NCI-H748 (cell line): ENCODE data around the gene TXN2.
A peak's percentile ranks its signal among the peaks of the same experiment; 100 is the strongest.

Experiments
- DNase-seq: peaks from one replicate; lab custom pipeline; 2025; ENCODE audit not compliant: unreplicated experiment; lab: John Stamatoyannopoulos, UW

Gene TXN2

DNA sequence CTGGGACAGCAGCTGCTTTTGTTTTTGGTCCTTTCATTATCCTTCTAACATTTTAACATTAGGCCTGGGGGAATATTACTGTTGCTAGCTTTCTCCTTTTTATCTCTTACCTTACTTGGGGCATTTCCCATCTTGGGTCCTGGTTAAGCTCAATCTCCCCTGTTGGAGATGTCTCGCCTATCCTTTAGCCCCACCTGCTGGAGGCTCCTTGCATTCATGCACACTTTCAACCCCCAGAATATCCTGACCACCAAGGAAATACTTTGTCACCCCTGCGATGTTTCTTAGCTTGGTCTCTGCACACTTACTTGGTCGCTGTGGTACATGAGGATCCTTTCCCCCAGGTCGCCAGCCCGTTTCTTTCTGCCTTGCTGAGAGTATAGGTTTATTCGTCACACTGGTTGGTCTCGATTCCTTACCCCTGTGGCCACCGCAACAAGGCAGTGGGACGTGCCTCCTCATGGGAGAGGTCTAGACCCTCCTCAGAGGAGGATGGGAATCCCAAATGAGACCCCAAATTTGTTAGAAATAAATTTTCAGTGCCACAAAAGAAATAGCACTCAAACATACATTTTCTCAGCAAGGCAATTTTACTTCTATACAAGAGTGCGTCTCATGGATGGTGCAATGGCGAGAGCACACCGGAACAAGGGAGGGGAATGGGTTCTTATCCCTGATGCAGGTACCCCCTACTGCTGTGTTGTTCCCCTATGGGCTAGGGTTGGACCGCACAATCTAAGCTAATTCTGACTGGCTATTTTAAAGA, 5.4 kb upstream of the TXN2 start:
- DNase-seq = peak; percentile 31

DNA sequence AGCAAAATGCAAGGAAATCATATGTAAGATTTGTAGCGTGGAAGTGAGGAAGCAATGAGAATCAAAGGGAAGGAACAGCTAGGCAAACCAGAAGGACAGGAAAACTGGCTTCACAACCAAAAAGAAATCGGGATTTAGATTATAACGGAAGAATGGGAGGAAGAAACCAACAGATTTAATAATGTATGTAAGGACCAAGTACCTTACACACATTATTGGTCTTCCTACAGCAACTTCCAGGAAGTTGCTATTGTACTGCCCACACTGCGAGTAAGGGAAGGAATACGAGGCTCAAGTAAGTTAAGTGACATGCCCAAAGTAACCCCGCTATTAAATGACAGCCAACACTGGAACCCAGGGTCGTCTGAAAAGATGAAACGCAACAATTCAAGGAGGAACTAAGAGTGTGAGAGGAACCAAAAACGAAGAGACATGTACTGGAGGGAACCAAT, 473 bp downstream of the TXN2 start:
- no peak for DNase-seq

DNA sequence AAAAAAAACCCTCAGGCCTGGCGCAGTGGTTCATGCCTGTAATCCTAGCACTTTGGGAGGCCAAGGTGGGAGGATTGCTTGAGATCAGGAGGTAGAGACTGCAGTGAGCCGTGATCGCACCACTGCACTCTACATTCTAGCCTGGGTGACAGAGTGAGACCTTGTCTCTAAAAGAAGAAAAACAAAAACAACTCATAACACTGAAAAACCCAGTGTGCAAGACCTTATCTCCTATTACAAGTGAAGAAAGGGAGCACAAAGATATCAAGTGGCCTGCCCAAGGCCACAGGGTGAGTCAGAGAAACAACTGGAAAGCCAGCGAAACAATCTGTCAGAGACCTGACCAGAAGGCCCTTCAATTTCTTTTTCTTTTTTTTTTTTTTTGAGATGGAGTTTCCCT, 2.5 kb downstream of the TXN2 start:
- no peak for DNase-seq

DNA sequence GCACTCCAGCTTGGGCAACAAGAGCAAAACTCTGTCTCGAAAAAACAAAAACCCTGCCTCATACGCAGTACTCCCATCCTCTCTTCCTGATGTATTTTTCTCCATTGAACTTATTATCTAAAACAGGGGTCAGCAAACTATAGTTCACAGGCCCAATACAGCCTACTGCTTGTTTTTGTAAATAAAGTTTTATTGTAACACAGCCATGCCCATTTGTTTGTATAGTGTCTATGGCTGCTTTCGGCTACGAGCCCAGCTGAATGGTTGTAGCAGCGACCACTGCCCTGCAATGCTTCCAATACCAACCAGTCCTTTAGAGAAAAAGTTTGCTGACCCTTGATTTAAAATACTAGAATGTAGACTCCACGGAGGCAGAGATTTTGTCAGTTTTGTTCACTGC, 6.1 kb downstream of the TXN2 start:
- DNase-seq = no peak

DNA sequence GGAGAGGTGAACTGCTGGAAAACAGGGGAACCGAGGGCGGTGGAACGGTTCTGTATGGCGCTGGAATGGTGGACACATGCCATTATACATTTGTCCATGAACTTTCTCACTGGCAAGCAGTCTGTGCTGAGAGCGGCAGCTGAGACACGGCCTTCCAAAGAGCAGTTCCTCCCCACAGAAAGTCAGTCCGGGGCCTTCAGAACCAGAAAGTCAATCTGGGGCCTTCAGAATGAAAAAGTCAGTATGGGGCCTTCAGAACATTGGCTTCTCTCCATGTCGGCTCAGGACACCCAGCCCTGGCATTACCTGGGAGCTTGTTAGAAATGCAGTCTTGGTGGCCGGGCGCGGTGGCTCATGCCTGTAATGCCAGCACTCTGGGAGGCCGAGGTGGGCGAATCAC, 8.8 kb downstream of the TXN2 start:
- no peak for DNase-seq

DNA sequence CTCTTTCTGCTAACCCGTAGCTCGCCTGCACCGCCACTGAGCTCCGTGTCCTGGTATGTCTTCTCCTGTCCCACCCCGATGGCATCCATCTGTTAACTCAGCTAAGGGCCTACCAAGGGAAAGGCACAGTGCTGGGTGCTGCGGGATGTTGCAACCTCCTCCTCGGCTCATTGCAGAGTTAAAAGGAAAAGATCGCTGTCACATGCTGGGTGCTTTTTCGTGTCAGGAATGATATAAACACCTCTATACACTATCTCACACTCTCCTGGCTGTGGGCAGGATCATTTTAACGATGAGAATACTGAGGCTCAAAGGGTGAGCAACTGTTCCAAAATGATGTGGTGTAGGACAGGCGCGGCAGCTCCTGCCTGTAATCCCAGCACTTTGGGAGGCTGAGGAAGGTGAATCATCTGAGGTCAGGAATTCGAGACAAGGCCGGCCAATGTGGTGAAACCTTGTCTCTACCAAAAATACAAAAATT, 10.1 kb downstream of the TXN2 start:
- DNase-seq = no peak

DNA sequence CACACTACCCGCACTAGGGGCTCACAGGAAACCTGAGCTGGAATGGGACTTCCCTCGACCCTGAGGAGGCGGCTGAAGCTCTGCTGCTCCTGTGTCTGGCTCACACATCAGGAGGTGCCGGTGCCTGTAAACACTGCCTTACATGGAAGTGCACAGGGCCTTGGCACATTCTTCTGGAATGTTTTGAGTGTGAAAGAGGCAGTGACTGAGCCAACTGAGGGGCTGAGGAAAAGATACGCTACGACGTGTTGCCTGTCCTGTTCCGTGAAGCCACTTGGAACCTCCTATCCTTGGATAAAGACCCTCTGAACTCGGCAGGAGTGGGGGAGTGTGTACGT, 10.5 kb downstream of the TXN2 start:
- no peak for DNase-seq

DNA sequence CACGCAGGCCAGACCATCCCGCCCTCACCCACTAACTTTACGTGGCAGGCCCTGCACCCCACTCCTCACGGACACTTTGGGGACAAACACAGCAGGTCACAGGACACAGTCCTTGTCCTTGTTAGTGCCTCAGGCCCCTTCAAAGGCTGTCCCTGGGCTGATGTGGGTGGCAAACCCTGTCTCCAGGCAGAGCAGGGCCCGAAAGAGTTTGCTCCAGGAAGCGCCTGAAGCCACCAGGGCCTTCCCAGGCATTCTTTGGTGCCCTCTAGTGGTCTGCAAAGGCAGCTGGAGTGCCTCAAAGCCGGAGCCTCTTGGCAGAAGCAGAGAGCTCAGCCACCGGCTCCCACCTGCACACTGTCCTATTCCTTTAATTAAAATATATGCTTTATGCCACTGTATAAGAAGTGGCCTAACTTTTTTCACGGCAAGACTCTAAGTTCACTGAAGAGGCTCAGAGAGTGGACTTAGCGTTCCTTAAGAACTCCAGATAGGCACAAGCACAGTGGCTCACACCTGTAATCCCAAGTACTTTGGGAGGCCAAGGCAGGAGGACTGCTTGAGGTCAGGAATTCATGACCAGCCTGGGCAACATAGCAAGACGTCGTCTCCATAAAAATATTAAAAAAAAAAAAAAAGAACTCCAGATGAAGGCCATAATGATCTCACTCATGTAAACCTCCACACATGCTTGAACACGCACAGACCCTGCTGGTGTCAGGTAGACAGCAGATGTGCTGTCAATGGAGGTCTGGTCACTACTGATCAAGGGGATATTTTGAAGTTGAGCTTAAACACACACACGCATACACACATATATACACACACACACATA, 11.1 kb downstream of the TXN2 start:
- peak; percentile 65 for DNase-seq

DNA sequence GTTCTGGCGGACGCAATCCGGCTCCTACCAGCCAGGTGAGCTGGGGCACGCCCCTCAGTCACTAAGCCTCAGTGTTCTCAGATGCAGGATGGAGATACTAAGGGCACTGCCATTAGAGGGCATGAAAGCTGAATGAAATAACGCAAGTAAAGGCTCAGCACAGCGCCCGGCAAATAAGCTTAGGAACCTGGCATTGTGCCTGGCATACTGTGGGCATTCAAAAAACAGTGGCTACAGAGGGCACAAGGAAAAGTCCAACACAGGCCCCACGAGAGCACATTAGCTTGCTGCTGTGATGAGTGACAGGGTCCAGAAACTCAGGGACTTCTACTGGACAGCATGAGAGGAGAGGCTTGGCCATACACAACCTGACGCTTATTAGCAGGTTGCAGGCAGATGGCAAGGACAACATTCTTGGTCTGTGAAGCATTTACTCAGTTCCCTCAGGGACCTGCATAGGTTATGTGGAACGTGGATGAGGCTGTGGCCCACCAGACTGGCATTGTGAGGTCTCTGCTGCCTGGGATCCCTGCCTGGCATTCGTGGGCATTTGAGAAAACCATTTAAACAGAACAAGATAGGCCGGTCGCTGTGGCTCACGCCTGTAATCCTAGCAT, 12.2 kb downstream of the TXN2 start:
- no peak for DNase-seq

DNA sequence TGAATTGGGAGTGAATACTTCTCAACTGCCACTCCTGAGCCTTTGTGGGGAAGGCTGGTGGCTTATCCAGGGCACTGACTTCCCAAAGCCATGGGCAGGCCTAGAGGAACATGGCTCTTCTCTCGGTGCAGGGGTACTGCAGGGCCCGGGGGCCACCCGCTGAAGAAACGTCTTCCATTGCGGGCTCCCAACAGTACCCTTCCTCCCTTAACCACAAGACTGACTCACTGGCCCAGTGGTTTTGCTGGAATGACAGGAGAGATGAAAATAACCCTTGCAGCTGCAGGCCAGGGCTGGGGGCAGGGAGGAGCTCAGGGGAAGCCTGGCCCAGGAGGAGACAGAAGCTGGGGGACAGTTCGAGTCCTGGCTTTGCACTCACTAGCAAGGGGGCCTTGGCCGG, 13.5 kb downstream of the TXN2 start:
- no peak for DNase-seq

DNA sequence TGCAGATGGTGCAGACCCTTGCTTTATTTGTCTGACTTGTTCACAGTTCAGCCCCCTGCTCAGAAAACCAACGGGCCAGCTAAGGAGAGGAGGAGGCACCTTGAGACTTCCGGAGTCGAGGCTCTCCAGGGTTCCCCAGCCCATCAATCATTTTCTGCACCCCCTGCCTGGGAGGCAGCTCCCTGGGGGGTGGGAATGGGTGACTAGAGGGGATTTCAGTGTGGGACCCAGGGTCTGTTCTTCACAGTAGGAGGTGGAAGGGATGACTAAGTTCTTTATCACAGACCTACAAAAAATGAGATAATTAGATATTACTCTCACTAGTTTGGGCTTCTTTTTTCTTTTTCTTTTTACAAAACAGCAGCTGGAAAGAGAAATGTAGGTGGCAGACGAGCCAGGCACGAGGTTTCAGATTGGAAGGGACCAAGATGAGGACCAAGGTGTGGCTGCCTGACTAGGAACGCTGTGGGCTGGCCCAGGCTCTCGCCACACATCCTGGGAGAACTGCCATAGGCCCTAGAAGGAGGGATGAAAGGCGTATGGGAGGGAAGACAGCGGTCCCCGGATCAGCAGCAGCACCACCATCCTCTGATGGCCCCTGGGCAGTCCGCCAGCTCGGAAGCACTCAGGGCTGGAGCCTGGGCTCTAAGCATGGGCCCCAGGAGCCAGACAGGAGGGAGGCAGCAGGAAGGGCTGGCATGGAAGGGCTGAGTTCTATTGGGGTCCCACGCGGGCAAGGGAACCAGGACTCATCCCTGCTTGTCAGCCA, 14.2 kb downstream of the TXN2 start:
- DNase-seq = no peak

DNA sequence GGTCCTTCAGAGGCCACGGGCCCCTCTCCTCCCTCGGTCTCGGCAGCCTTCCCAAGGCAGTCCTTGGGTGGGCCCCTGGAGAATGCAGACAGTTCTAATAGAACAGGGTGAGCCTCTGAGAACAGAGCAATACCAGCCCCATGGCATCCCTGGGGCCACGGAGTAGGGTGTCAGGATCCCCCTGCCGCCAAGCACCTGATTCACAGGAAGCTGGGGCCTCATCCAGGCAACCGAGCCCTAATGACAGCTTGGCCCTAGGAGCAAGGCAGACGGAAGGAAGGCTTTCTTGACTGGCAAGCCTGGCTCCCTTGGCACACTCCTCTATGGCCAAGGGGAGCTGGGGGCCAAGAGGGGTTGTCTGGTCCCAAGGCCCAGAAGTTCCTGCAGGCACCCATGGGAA, 15.2 kb downstream of the TXN2 start:
- DNase-seq = no peak

DNA sequence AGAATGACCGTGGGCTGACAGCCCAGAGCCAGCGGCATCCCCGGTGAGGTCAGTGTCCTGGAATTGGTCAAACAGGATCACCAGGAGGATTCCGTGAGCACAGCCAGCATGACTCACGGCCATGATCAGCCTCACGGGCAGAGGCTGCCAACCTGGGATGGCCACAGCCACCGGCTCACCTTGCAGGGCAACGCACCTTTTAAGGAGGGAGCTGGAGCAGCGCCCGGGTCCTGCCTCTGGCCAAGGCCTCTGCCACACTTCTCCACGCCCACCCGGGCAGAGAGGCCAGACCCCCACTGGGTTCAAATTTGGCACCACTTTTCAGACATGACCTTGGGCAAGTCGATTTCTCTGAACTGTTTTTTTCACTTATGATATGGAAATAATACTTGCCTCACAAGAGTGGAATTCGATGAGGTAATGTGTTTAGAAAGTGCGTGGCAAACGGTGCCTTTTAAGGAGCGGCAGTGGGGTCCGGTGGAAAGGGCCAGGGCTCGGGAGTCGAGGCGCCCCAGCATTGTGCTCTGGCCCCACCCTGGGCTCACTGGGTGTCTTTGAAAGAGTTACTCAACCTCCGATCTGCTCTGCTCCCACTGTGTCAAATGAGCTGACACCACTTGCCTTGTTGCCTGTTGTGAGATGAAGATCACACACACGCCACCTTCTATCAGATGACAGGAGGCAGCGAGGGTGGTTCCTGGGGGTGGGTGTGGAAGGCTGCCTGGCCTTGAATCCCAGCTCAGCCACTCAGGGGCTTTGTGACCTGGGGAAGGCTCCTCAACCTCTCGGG, 16.0 kb downstream of the TXN2 start:
- DNase-seq = no peak

DNA sequence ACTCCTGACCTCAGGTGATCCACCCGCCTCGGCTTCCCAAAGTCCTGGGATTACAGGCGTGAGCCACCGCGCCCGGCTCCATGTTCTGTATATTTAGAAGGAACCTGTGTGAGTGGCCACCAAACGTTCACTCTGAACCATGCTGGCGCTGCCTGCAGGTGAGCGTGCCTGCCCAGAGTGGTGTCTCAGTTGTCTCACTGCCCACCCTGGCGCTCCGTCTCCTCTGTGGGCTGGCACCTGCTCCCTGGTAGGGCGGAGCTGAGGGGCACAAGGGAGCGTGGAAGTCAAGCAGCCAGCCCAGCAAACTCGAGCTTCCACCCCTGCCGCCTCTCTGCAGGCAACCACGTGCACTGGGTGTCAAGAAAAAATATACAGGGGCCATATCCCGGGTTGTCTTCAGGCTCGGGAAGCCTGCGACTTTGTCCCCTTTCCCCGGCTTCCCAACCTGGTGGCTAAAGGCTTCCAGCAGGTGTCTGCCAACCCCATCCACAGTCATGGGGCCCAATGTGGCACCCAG, 16.7 kb downstream of the TXN2 start:
- DNase-seq = no peak

DNA sequence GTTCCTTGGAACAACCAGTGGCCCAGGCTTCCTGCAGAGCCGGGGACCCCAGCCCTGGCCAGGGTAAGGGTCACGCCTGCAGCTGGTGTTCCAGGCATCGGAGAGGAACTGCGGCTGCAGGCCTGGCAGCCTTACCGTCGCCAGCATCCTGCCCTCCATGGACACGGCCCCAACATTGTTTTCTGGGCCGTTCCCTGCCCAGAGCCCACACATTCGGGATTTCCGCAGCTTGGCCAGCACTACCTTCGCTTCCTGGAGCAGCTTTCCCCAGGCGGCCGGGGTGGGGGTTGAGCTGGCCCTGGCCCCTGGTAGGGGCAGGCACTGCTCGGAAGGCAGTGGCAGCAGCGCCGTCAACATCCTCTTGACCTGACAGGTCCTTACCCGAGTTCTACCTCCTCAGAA, 17.7 kb downstream of the TXN2 start:
- no peak for DNase-seq

DNA sequence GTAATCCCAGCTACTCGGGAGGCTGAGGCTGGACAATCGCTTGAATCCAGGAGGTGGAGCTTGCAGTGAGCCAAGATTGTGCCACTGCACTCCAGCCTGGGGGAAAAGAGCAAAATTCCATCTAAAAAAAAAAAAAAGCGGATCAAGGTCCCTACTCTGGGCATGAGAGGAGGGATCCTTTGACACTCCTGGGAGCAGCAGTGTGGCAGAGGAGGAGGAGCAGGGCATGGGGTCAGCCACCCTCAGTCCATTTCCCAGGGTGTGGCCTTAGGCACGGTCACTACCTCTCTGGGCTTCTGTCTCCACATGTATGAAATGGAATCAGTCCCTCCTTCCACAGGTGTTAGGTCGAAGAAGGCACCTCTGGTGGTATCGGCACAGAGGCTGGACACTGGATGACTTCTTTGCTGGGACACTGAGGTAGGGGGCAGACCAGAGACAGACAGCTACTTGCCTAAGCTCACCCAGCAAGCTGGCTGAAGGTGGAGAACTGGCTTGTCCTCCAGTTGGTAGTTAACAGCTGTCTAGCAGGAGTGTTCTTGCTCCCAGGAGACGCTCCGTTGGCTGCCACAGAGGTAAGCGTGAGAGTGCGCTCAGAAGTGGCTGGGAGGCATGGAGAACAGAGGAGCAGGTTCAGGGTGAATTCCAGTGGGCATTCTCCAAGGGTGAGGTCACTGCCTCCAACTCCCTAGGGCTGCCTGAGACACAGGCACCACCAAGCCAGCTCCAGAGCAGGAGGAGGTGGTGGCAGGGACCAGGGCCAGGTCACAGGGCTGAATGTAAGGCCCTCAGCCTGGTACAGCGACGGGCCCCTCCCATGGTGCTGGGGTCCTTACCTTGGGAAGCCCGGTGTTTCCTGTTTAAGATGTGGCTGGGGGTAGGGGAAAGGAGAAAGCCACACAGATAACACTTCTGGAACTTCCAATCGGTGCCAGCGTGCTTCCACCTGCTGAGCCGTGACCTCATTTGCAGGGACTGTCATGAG, 19.5 kb downstream of the TXN2 start:
- no peak for DNase-seq

DNA sequence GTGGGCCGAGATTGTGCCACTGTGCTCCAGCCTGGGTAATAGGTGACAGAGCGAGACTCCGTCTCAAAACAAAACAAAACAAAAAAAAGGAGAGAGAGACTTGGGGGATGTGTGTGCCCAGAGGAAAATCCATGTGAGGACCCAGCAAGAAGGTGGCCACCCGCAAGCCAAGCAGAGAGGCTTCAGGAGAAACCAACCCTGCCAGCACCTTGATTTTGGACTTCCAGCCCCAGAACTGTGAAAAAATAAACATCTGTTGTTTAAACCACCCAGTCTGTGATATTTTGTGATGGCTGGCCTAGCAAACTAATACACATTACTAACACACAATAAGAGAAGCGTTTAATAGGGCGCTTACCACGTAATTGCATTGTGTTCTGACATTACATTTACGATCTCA, 21.2 kb downstream of the TXN2 start:
- no peak for DNase-seq

DNA sequence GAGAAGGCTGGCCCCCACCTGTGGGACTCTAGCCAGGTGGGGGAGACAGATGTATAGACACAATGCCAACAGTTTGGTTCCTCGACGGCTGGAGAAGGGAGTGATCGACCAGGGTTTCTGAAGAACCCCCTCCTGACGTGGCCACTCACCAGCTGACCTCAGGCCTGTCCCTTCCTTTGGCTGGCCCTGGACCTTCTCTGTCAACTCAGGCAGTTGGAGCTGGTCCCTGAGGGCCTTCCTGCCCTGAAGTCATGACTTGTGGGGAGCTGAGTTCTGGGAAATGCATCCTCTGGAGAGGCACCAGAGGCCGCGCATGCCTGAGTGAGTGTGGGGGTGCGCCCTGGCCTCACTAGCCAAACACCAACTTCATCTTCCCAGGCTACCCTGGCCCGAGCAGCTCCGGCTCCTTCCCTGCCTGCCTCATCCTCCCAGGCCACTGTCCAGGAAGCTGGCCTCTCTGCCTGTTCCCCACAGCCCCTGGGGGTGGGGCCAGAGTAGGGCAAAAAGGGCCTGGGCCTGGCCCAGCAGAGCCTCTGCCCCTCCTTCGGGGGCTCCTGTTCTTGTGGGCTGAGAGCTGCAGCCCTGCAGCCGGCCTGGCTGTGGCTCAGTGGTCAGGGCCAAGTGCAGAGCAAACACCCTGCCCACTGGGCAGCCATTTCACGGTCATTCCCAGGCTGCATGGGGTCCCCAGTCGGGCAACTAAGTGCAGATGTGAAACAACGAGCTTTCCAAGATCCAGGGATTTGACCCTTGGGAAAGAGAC, 23.6 kb downstream of the TXN2 start:
- DNase-seq = no peak
